ENCODE data around the gene ITGA5.
"Not testable (repeated sequence)": the region's sequence is repeated elsewhere in the genome, so short reads cannot be mapped to it uniquely, and the experiment has no call there.

Gene ITGA5

DNA sequence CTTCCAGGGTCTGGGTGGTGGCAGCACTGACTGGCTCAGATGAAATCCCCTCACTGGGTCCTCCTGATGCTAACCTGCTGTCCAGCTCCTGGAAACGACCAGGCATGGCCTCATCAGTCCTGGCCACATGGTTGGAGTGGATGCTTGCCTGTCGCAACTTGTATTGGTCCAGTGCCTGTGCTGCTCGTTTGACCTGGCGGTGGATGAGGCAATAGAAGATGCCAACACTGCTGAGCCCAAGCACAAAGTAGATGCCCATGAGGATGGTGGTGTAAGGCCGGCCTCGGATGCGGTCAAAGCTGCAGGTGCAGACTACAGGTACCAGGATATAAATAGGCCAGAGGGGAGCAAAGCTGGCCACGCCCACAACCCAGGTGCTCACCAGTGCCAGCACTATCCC is 56.0 kb downstream of the ITGA5 start:
- Mint-ChIP-seq H3K4me3 (no peak overlapping the region), H3K36me3 (no peaks in the 10 kb centered on the region)

DNA sequence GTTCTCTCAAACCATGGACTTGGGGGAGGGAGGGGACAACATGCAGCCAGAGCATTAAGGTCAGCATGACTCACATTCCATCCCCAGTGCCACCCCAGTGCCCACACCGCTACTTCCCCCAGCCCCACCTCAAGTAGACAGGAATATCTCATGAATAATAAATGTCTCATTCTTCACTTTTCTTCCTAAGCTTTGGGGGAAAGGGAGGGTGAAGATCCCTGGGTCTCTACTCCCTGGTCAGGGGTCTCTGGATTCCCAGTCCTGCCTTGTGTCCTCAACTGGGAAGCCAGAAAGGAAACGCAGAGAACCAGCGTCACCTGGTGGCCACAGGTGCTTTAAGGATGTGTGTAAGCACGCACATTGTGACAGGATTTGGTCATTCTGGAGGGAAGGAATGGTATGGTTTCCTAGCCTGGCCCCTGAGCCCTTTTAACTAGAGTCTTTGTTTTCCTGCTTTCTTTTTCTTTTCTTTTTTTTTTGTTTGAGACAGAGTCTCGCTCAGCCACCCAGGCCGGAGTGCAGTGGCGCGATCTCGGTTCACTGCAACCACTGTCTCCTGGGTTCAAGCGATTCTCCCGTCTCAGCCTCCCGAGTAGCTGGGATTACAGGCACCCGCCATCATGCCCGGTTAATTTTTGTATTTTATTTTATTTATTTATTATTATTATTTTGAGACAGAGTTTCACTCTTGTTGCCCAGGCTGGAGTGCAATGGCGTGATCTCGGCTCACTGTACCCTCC is 58.2 kb downstream of the ITGA5 start:
- Mint-ChIP-seq H3K36me3 (no peaks in the 10 kb centered on the region), H3K27ac (peak overlapping the region; percentile 47), H3K27me3 (peaks cover 6% of the 10 kb centered on the region), H3K4me3 (peak overlapping the region; percentile 19), H3K4me1 (peaks cover 42% of the 10 kb centered on the region), H3K9me3 (no peaks in the 10 kb centered on the region)
- DNase-seq = peak; percentile 82
- CTCF ChIA-PET = interaction anchor here (0.6 to 8.3 kb wide), 15 partner anchors 11 to 1667 kb away, joined by 3 to 125 read pairs (median 5); no protein-coding TSS in a partner anchor

More for the DNA sequence above, 56.0 kb downstream of the ITGA5 start:
- Mint-ChIP-seq H3K27me3 (peaks cover 11% of the 10 kb centered on the region), H3K27ac (peak overlapping the region; percentile 8), H3K4me1 (peaks cover 36% of the 10 kb centered on the region), H3K9me3 (no peaks in the 10 kb centered on the region)
- CTCF ChIA-PET = interaction anchor here (0.6 to 8.3 kb wide), 9 partner anchors 8 to 148 kb away, joined by 3 to 125 read pairs (median 10); no protein-coding TSS in a partner anchor
- no peak for DNase-seq

DNA sequence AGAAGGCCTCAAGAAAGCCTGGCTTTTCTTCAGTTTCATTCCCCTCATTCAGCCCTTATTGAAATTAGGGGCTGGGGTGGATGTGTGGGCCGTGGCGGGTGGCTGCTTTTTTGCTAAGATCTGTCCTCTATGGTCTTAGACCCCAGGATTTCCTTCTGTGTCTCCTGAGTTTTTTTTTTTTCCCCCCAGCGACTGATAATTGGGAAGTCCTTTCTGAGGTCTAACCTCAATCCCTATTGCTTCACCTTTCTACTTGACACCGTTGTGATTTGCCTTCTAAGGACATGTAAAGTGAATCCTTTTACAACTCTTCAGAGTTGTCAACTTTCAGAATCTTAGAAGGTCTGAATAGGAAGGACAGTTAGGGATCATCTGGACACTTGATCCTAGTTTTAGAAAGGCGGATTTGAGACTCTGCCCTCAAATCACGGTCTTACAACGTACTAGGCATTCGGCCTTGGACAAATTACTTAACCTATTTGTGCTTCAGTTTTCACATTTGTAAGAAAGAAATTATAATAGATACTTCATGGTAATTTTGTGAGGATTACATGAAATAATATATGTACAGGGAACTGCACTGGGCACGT is 59.2 kb downstream of the ITGA5 start:
- CTCF ChIA-PET = interaction anchor here (0.8 to 8.3 kb wide), 14 partner anchors 8 to 145 kb away, joined by 3 to 125 read pairs (median 5); no protein-coding TSS in a partner anchor
- Mint-ChIP-seq H3K36me3 (no peaks in the 10 kb centered on the region), H3K27me3 (peaks cover 6% of the 10 kb centered on the region), H3K4me3 (no peak overlapping the region), H3K27ac (no peak overlapping the region), H3K4me1 (peaks cover 39% of the 10 kb centered on the region), H3K9me3 (no peaks in the 10 kb centered on the region)
- no peak for DNase-seq

DNA sequence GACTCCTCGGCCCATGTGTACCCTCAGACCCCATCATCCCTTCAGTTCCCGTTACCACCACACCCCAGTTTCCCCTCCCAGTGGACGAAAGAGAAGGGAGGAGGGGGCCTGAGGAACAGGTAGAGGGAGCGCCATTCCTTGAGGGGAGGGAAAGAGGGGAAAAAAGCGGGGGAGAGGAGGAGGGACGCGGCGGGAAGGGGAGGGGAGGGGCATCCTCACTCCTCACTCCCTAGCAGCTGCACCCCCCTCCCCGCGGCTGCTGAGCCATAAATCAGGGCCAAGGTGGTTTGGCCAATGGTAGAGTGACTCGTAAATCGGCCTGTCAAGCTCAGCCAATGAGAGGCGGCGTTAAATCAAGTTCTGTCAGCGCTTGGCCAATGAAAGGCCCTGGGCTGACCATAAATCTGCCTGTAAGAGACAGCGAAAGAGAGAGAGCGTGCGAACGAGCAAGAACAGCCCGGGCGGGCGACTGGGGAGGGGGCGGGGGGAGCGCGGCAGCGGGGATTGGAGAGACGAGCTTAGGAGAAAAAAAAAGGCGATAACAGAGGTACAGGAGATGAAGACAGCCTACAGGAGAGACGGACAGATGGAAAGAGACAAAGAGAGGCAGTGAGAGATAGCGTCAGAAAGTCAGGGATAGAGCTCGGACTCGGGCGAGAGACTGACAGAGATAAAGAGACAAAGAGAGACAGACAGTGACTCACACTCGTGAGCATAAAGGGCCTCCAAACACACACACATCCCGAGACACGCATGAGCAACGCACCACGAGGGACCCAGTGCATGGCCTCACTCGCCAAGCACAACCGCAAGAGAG is 59.9 kb downstream of the ITGA5 start:
- H3K36me3 Mint-ChIP-seq = no peaks in the 10 kb centered on the region

DNA sequence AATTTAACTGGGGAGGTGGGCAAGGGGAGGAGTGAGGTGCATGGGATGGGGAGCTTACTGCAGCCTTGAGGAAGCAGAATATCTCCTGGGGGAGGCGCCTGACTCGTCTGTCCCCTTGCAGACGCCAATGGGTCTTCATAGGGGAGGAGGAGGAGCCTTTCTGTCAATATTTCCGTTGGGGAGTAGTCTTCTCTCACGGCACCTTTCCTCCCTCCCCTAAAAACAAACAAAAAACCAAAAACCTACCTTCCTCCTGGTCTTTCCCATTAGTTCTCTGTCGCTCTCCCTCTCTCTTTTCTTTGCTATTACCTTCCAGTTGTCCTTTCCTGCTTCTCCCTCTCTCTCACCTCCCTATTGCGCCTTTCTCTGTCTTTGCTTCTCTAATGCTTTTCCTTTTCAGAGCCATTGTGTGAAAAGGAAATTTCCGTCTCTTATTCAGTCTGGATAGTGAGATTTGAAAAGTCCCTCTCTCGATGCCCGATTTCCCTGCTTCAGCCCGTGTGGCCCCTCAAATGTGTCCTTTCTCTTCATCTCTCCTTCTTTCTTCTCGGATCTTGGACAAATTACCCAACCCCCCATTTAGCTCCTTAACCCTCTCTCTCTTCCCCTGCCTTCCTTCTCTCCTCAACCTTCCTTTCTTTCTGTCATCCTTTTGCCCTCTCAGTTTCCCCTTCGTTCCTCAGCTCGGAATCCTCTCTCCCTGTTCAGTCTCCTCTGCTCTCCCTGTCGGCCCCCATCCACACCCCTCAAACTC is 60.7 kb downstream of the ITGA5 start:
- Mint-ChIP-seq H3K4me3 (no peak overlapping the region), H3K9me3 (no peaks in the 10 kb centered on the region), H3K27ac (no peak overlapping the region), H3K4me1 (peaks cover 24% of the 10 kb centered on the region), H3K27me3 (peaks cover 6% of the 10 kb centered on the region), H3K36me3 (no peaks in the 10 kb centered on the region)
- DNase-seq = peak; percentile 79
- CTCF ChIA-PET = interaction anchor here (0.7 to 8.3 kb wide), 11 partner anchors 9 to 144 kb away, joined by 3 to 125 read pairs (median 5); partner anchors contain the start of genes CBX5 and HNRNPA1

More for the DNA sequence above, 59.9 kb downstream of the ITGA5 start:
- CTCF ChIA-PET = interaction anchor here (0.7 to 8.3 kb wide), 12 partner anchors 9 to 144 kb away, joined by 3 to 125 read pairs (median 4); partner anchors contain the start of genes CBX5 and HNRNPA1
- Mint-ChIP-seq H3K4me1 (peaks cover 32% of the 10 kb centered on the region), H3K4me3 (no peak overlapping the region), H3K27me3 (peaks cover 6% of the 10 kb centered on the region), H3K9me3 (no peaks in the 10 kb centered on the region), H3K27ac (no peak overlapping the region)
- peak; percentile 97 for DNase-seq

DNA sequence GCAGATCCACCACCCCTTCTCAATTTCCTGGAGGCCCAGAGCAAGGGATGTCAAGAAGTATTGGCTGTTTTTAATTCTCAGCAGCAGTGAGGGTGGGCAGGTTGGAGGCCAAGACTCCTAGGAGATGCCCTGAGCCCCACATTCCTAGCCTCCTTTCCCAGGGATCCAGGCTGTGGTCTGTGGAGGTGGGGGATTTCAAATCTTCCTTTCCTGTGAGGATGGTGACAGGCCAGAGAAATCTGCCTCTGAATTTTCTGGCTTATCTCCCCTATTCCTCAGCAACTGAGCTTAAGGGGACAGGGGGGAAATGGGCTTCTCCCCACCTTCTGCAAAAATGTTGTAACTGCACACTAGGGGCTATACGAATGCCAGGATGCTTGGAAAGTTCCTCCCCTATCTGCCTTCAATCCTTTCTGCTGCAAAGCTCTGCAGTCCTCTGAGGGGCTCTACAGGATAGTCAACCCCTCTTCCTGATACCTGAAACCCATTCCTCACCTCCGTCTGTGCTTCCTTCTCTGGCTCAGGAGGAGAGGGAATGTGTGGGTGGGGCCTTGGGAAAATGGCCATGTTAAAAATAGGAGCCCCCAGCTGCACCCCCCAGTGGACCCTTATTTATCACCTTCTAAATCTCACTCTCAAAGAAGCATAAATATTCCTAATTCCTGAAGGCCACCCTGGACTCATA is 61.4 kb downstream of the ITGA5 start:
- Mint-ChIP-seq H3K27ac (peak overlapping the region; percentile 17), H3K4me3 (no peak overlapping the region), H3K27me3 (peaks cover 2% of the 10 kb centered on the region), H3K9me3 (no peaks in the 10 kb centered on the region), H3K4me1 (peaks cover 21% of the 10 kb centered on the region), H3K36me3 (no peaks in the 10 kb centered on the region)
- CTCF ChIA-PET = interaction anchor here (1.2 to 8.3 kb wide), 6 partner anchors 10 to 143 kb away, joined by 3 to 125 read pairs (median 32); no protein-coding TSS in a partner anchor
- DNase-seq = no peak

DNA sequence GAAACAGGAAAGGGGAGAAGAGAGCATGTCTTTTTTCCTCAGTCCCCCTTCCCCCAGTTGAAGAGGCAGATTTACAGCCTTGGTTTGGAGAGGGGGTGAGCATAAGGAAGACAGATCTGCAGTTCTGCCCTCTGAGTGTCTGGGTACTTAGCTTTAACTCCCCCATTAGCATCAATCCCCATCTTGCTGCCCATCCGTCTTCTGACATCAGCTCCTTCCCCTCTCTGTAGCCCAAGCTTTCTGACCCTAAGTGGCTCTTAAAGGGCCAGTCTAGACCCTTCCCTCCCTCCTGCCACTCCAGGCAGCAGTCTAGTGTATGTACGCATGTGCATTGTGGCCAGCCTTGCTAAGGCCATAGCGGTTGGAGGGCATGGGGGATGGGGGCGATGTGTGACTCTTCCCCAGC is 62.1 kb downstream of the ITGA5 start:
- H3K4me3 Mint-ChIP-seq = no peak overlapping the region
- CTCF ChIA-PET = interaction anchor here (1.2 to 8.3 kb wide), 4 partner anchors 11 to 63 kb away, joined by 3 to 125 read pairs (median 56); no protein-coding TSS in a partner anchor
- H3K27me3 Mint-ChIP-seq = no peaks in the 10 kb centered on the region
- peak overlapping the region; percentile 56 for H3K27ac Mint-ChIP-seq
- H3K9me3 Mint-ChIP-seq = no peaks in the 10 kb centered on the region
- peaks cover 28% of the 10 kb centered on the region for H3K4me1 Mint-ChIP-seq
- DNase-seq = no peak
- H3K36me3 Mint-ChIP-seq = peaks cover 5% of the 10 kb centered on the region

DNA sequence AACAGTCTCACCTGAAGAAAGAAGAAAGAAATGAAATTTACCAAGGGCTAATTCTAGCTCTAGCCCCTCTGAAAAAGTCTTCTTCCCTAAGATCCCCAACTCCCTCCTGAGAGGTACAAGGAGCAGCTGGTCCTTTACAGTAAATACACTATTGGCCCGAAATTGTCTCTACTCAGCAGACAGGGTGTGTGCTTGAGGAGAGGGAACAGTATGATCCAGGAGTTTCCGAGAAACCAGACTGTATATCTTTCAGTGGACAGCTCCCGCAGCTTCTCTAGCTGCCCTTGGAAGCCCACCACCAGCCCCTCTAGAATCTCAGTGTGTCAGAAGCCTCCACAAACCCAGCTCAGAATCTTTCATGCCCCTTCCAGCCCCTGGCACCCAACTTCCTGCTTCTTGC is 62.8 kb downstream of the ITGA5 start:
- CTCF ChIA-PET = interaction anchor here (1.0 to 8.3 kb wide), 6 partner anchors 12 to 63 kb away, joined by 3 to 125 read pairs (median 13); partner anchors contain the start of gene COPZ1
- no peak for DNase-seq
- Mint-ChIP-seq H3K27me3 (no peaks in the 10 kb centered on the region), H3K4me1 (peaks cover 35% of the 10 kb centered on the region), H3K9me3 (no peaks in the 10 kb centered on the region), H3K27ac (peak overlapping the region; percentile 56), H3K4me3 (no peak overlapping the region), H3K36me3 (peaks cover 12% of the 10 kb centered on the region)

DNA sequence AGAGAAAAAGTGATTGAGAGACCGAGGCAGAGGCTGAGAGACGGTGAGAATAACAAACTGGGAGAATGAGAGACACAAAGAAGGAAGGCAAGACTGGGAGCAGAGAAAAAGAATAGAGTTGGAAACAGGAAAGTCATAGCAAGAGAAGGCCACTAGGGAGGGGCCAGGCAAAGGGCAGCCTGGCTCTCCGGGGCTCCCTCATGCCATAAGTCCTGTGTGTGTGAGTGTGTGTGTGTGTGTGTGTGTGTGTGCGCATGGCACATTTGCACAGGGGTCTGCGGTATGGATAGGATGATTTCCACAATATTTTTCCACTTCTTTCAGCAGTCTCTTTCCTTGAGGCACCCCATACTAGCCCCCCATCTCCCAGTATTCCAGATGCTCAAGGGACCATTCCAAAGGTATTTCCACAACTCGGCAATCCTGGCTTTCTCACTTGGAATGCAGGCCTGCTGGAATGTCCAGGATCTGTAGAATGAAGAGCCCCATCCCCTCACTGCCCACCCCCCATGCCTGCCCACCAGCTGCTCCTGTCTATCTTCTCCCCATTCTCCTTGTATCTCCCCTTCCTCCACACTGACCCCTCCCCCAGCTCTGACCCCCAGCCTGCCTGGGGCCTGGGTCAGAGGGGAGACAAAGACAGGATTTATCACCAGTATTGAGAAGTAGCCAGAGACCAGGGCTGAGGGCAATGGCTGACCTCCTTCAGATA is 63.8 kb downstream of the ITGA5 start:
- no peak for DNase-seq
- Mint-ChIP-seq H3K27ac (peak overlapping the region; percentile 13), H3K4me1 (peaks cover 30% of the 10 kb centered on the region), H3K27me3 (no peaks in the 10 kb centered on the region), H3K36me3 (peaks cover 21% of the 10 kb centered on the region), H3K9me3 (no peaks in the 10 kb centered on the region), H3K4me3 (no peak overlapping the region)
- CTCF ChIA-PET = interaction anchor here (1.0 to 4.8 kb wide), 3 partner anchors 12 to 30 kb away, joined by 3 to 22 read pairs (median 4); partner anchors contain the start of gene COPZ1

DNA sequence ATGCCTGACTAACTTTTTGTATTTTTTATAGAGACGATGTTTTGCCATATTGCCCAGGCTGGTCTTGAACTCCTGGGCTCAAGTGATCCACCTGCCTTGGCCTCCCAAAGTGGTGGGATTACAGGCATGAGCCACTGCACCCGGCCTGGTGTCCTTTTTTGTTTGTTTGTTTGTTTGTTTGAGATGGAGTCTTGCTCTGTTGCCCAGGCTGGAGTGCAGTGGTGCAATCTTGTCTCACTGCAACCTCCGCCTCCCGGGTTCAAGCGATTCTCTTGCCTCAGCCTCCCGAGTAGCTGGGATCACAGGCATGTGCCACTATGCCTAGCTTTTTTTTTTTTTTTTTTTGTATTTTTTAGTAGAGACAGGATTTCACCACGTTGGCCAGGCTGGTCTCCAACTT is 64.8 kb downstream of the ITGA5 start:
- CTCF ChIA-PET, H3K27me3 Mint-ChIP-seq, DNase-seq, H3K4me3 Mint-ChIP-seq, H3K9me3 Mint-ChIP-seq: not testable (repeated sequence)
- peaks cover 29% of the 10 kb centered on the region for H3K4me1 Mint-ChIP-seq
- H3K36me3 Mint-ChIP-seq = peaks cover 28% of the 10 kb centered on the region
- peak overlapping the region; percentile 24 for H3K27ac Mint-ChIP-seq

DNA sequence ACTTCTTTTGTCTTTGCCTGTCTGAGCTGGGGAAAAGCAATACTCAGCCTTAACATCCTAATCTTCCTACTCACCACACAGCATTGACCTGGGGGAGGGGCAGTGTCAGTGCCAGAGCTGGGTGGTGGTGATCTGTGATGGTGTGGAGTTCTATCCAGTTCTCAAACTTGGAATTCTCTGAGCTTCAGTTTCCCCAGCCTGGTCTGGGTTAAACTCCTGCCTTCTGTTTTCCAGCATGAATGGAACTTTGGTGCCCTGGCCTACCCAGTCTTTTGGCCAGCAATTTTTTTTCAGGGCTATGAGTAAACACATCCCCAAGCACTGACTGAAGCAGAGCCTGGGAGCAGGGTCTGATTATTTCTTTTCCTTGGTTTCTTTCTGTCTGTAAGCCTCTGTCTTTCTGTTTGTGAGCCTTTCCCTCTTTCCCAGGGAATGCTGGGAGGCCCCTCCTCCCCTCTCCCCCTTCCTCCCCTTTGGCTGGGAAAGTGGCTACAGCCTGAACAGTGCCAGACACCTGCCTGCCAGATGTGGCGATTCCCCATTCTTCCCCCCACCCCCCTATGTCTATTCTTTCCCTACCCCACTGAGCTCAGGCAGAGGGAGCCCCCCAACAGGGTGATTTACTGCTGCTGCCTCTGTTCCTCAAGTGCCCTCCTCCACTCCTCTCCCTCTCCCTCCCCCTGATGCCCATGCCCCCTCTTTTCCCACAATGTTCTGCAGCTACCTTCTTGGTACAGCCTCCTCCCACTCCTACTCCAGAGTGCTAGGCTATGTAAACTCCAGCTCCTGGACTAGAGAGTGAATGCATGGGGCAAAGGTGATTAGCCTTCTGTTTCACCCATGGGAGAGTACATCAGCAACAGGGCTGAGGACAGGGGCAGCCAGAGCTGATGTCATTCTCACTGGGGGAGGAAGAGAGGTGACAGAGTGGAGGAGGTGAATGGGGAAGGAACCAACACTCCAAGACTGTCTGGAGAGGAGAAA is 65.9 kb downstream of the ITGA5 start:
- Mint-ChIP-seq H3K9me3 (no peaks in the 10 kb centered on the region), H3K27ac (no peak overlapping the region), H3K27me3 (no peaks in the 10 kb centered on the region), H3K4me1 (peaks cover 29% of the 10 kb centered on the region), H3K4me3 (no peak overlapping the region), H3K36me3 (peaks cover 28% of the 10 kb centered on the region)
- CTCF ChIA-PET = interaction anchor here (0.7 to 2.2 kb wide), 8 partner anchors 10 to 138 kb away, joined by 3 to 9 read pairs (median 4); partner anchors contain the start of gene COPZ1
- no peak for DNase-seq

Measured in activated naive CD4-positive, alpha-beta T cell treated with anti-CD3 and anti-CD28 coated beads, Interleukin-2, amount 10 ng/mL, durations not matched to agents 7 days and 5 days (primary cell).